Endodermal cell (in vitro differentiated cells): ENCODE measurements around the gene NDUFAF7. TPM values are rescaled to one million over a fixed set of nuclear protein-coding genes. Genes with fewer than 3 reads are reported as not detected.

Source experiments
- DNase-seq: peaks from one replicate; pipeline ENCODE4 v3.0.0-alpha.2; 2017
- H3K27ac ChIP-seq: 2 replicates; pipeline ENCODE4 v1.5.1; 2013; ENCODE audit warnings: mild to moderate bottlenecking, low read depth, low read length, moderate library complexity
- H3K27me3 ChIP-seq: 2 replicates; pipeline ENCODE4 v1.6.1; 2013; ENCODE audit warnings: mild to moderate bottlenecking, low read length, moderate library complexity; ENCODE audit not compliant: insufficient read depth, control insufficient read depth, poor library complexity, severe bottlenecking
- H3K36me3 ChIP-seq: 2 replicates; pipeline ENCODE4 v1.7.0; 2013; ENCODE audit warnings: mild to moderate bottlenecking, low read length, moderate library complexity; ENCODE audit not compliant: control insufficient read depth, insufficient read depth
- H3K4me1 ChIP-seq: one replicate; pipeline ENCODE4 v1.7.0; 2013; ENCODE audit warnings: low read length; ENCODE audit not compliant: control insufficient read depth, insufficient read depth
- H3K4me3 ChIP-seq: 2 replicates; pipeline ENCODE4 v1.5.1; 2013; ENCODE audit warnings: mild to moderate bottlenecking, low read length, moderate library complexity
- H3K9ac ChIP-seq: 2 replicates; pipeline ENCODE4 v1.6.1; 2013; ENCODE audit warnings: mild to moderate bottlenecking, low read length, moderate library complexity; ENCODE audit not compliant: poor library complexity, severe bottlenecking; ENCODE audit errors: extremely low read depth
- H3K9me3 ChIP-seq: 2 replicates; pipeline ENCODE4 v1.6.1; 2013; ENCODE audit warnings: mild to moderate bottlenecking, low read length, moderate library complexity; ENCODE audit not compliant: control insufficient read depth
- H3K27ac Mint-ChIP-seq: 2 replicates; pipeline ENCODE4 v1.8.0; 2020; ENCODE audit warnings: mixed read lengths
- H3K27me3 Mint-ChIP-seq: 2 replicates; pipeline ENCODE4 v1.8.0; 2021; ENCODE audit warnings: mild to moderate bottlenecking, mixed read lengths; ENCODE audit not compliant: insufficient read depth
- H3K36me3 Mint-ChIP-seq: 2 replicates; pipeline ENCODE4 v1.8.0; 2020; ENCODE audit warnings: low read depth, mixed read lengths
- H3K4me1 Mint-ChIP-seq: 2 replicates; pipeline ENCODE4 v1.8.0; 2020; ENCODE audit warnings: mixed read lengths
- H3K4me3 Mint-ChIP-seq: 2 replicates; pipeline ENCODE4 v1.8.0; 2020; ENCODE audit warnings: mild to moderate bottlenecking, moderate library complexity, mixed read lengths
- H3K9me3 Mint-ChIP-seq: 2 replicates; pipeline ENCODE4 v1.8.0; 2020; ENCODE audit warnings: mild to moderate bottlenecking, mixed read lengths
- CTCF ChIP-seq: fragments of 200-600 bp; sonication (generic); conservative IDR thresholded peaks from 2 replicates; pipeline ENCODE4 v1.5.0; 2021; ENCODE audit warnings: antibody characterized with exemption, mild to moderate bottlenecking
- WGBS, 2 experiments: methylation state at CpG; one replicate each; pipeline versions ENCODE4 v1.1.5 to v1.1.7; 2013; ENCODE audit warnings: missing lambda C conversion rate in 2 of 2, mixed read lengths in 1 of 2; ENCODE audit not compliant: insufficient coverage in 1 of 2, insufficient read length in 1 of 2; 5-methylcytosine and 5-hydroxymethylcytosine counted together
- total RNA-seq, 2 donors: library from RNA; stranded (reverse); fragmentation: NEBNext Ultra II Directional in 1 of 2; extraction: Animal tissue kit (Norgen Biotek cat#: 25700) in 1 of 2; gene quantifications; 2 replicates in 1 of 2; 3 replicates in 1 of 2; pipeline ENCODE4 v1.2.1, GENCODE V29; 2021

NDUFAF7 gene
- total RNA-seq, 2 donors from 2014 or later, result 41.4 to 54.4 TPM

GRCh38 chr2:37282746-37283145 is 51.3 kb downstream of the NDUFAF7 start:
- H3K9me3 Mint-ChIP-seq, result no peaks in the 10 kb centered on the region
- H3K27me3 ChIP-seq, result no peaks in the 10 kb centered on the region
- no peaks in the 10 kb centered on the region for H3K4me1 Mint-ChIP-seq
- no peak overlapping the region for H3K4me3 ChIP-seq
- DNase-seq, result no peak
- H3K4me3 Mint-ChIP-seq, result no peak overlapping the region
- no peak overlapping the region for H3K27ac ChIP-seq
- no peak for TF ChIP-seq CTCF
- no peak overlapping the region for H3K27ac Mint-ChIP-seq
- no peaks in the 10 kb centered on the region for H3K4me1 ChIP-seq
- H3K36me3 Mint-ChIP-seq, result peaks cover 48% of the 10 kb centered on the region
- no peaks in the 10 kb centered on the region for H3K9me3 ChIP-seq
- H3K36me3 ChIP-seq, result peaks cover 89% of the 10 kb centered on the region
- no peak overlapping the region for H3K9ac ChIP-seq
- H3K27me3 Mint-ChIP-seq, result no peaks in the 10 kb centered on the region
- WGBS, 2 experiments, result 100% methylated on average over 2 of the region's 2 CpGs

GRCh38 chr2:37283207-37283606 is 51.7 kb downstream of the NDUFAF7 start:
- H3K4me1 ChIP-seq, result no peaks in the 10 kb centered on the region
- no peak overlapping the region for H3K9ac ChIP-seq
- H3K9me3 Mint-ChIP-seq, result no peaks in the 10 kb centered on the region
- H3K4me3 Mint-ChIP-seq, result no peak overlapping the region
- 85 to 94% methylated on average over 2 of the region's 2 CpGs for WGBS, 2 experiments
- H3K4me1 Mint-ChIP-seq, result no peaks in the 10 kb centered on the region
- H3K27ac Mint-ChIP-seq, result no peak overlapping the region
- H3K36me3 ChIP-seq, result peaks cover 89% of the 10 kb centered on the region
- DNase-seq, result no peak
- H3K36me3 Mint-ChIP-seq, result peaks cover 52% of the 10 kb centered on the region
- no peak overlapping the region for H3K27ac ChIP-seq
- H3K27me3 ChIP-seq, result no peaks in the 10 kb centered on the region
- H3K9me3 ChIP-seq, result no peaks in the 10 kb centered on the region
- H3K4me3 ChIP-seq, result no peak overlapping the region
- H3K27me3 Mint-ChIP-seq, result no peaks in the 10 kb centered on the region
- TF ChIP-seq CTCF, result no peak

- Histone ChIP-seq H3K4me1 (no peaks in the 10 kb centered on the region), H3K27me3 (no peaks in the 10 kb centered on the region), H3K27ac (no peak overlapping the region), H3K36me3 (peaks cover 86% of the 10 kb centered on the region), H3K9me3 (no peaks in the 10 kb centered on the region), H3K9ac (no peak overlapping the region), H3K4me3 (no peak overlapping the region)
- Mint-ChIP-seq H3K27ac (no peak overlapping the region), H3K27me3 (no peaks in the 10 kb centered on the region), H3K36me3 (peaks cover 56% of the 10 kb centered on the region), H3K4me3 (no peak overlapping the region), H3K9me3 (no peaks in the 10 kb centered on the region), H3K4me1 (no peaks in the 10 kb centered on the region)
- no peak for DNase-seq
- no peak for TF ChIP-seq CTCF
These were observed 52.9 kb downstream of the NDUFAF7 start for GRCh38 chr2:37284381-37284780.
